Prostate gland (tissue), 2 donors: ENCODE data around the gene SIX3.

Experiments
- POLR2A ChIP-seq: fragments of 450-650 bp; IDR thresholded peaks from one replicate; pipeline ENCODE4 v1.6.1; 2016; ENCODE audit warnings: antibody characterized with exemption, mild to moderate bottlenecking
- TF ChIP-seq, protein P1 (sequence below), 4 experiments: fragments of 200-600 bp in 2 of 4; fragments of 450-650 bp in 2 of 4; sonication (generic) in 2 of 4; IDR thresholded peaks; 1 replicate in 3 of 4; 2 replicates in 1 of 4; pipeline ENCODE4 v1.5.1; 2016 to 2019; ENCODE audit warnings: antibody characterized with exemption in 4 of 4, mild to moderate bottlenecking in 2 of 4, moderate library complexity in 2 of 4

DNA sequence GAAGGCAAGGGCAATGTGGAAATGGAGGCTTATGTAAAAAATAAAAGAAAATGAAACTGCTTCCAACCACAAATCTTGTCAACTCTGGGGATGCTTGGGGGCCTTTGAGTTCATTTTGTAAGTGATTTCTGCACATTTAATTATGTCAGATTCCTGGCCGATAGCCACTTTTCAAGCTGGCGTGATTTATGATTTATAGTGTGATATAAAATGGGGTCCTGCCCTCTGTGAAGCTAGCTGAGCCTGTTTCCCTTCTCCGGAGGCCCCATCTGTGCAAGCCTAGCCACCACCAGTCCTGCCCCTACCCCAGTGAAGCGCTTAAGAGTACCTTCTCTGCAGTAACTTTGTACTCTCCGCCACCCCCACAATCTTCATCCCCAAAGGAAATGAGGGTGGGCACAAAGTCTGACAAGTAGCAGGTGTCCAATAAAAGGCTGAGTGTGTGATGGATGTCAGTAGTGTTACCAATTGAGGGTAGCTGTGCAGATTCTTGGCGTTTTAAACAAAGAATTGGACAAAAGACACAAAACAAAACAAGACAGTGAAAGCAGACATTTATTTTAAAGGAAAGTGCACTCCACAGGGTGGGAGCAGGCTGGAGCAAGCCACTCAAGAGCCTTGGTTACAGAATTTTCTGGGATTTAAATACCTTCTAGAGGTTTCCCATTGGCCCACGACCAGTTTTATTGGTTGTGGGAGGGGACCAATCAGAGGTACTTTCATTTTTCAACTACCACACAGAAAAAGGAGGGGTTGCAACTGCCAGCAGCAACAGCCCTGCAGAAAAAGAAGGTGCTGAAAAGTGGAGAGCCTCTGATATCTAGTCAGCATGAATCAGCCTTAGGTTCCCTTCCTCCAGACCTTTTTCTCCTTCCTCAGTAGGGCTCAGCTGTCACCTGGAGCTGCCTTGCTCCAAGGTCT, 39.0 kb upstream of the SIX3 start:
- no peak for TF ChIP-seq POLR2A
- TF ChIP-seq, protein P1, sequence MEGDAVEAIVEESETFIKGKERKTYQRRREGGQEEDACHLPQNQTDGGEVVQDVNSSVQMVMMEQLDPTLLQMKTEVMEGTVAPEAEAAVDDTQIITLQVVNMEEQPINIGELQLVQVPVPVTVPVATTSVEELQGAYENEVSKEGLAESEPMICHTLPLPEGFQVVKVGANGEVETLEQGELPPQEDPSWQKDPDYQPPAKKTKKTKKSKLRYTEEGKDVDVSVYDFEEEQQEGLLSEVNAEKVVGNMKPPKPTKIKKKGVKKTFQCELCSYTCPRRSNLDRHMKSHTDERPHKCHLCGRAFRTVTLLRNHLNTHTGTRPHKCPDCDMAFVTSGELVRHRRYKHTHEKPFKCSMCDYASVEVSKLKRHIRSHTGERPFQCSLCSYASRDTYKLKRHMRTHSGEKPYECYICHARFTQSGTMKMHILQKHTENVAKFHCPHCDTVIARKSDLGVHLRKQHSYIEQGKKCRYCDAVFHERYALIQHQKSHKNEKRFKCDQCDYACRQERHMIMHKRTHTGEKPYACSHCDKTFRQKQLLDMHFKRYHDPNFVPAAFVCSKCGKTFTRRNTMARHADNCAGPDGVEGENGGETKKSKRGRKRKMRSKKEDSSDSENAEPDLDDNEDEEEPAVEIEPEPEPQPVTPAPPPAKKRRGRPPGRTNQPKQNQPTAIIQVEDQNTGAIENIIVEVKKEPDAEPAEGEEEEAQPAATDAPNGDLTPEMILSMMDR (IDR thresholded peaks at IDR 0.05) = no peak
